Measurements from ENCODE around the gene UBE4B. TPM values are rescaled to one million over a fixed set of nuclear protein-coding genes. Genes with fewer than 3 reads are reported as not detected.

The UBE4B gene
- total RNA-seq, 1 donor, result 73.1 TPM

GRCh38 chr1:10225573-10225972, 192.8 kb downstream of the UBE4B start:
- Histone ChIP-seq H3K4me2 (ENCODE audit: insufficient read depth, low read length) (peak overlapping the region; percentile 50), H3K27me3 (ENCODE audit: insufficient read depth, low read length) (no peaks in the 10 kb centered on the region), H3K9me3 (ENCODE audit: low read depth, low read length) (no peaks in the 10 kb centered on the region), H3K36me3 (ENCODE audit: insufficient read depth, low read length) (no peaks in the 10 kb centered on the region), H4K20me1 (ENCODE audit: insufficient read depth, low read length) (peaks cover 84% of the 10 kb centered on the region), H2AFZ (ENCODE audit: low read length) (no peak overlapping the region), H3K4me1 (ENCODE audit: insufficient read depth, low read length) (peaks cover 22% of the 10 kb centered on the region), H3K27ac (ENCODE audit: low read depth, low read length) (no peak overlapping the region), H3K79me2 (ENCODE audit: insufficient read depth, low read length) (peaks cover 97% of the 10 kb centered on the region), H3K4me3 (ENCODE audit: insufficient read depth, low read length) (no peak overlapping the region)
- no peak for TF ChIP-seq CTCF (IDR thresholded peaks at IDR 0.05; ENCODE audit: extremely low read depth, low read depth, low read length)
- DNase-seq (ENCODE audit: insufficient read length, low spot score, missing footprints), result no peak

GRCh38 chr1:10228528-10228927, 195.8 kb downstream of the UBE4B start:
- peaks cover 93% of the 10 kb centered on the region for H3K79me2 ChIP-seq (ENCODE audit: insufficient read depth, low read length)
- no peaks in the 10 kb centered on the region for H3K9me3 ChIP-seq (ENCODE audit: low read depth, low read length)
- DNase-seq (ENCODE audit: insufficient read length, low spot score, missing footprints), result no peak
- H3K36me3 ChIP-seq (ENCODE audit: insufficient read depth, low read length), result peaks cover 5% of the 10 kb centered on the region
- peaks cover 23% of the 10 kb centered on the region for H3K4me1 ChIP-seq (ENCODE audit: insufficient read depth, low read length)
- H3K27me3 ChIP-seq (ENCODE audit: insufficient read depth, low read length), result no peaks in the 10 kb centered on the region
- TF ChIP-seq CTCF (IDR thresholded peaks at IDR 0.05; ENCODE audit: extremely low read depth, low read depth, low read length), result no peak
- H3K4me3 ChIP-seq (ENCODE audit: insufficient read depth, low read length), result no peak overlapping the region
- no peak overlapping the region for H2AFZ ChIP-seq (ENCODE audit: low read length)
- H4K20me1 ChIP-seq (ENCODE audit: insufficient read depth, low read length), result peaks cover 83% of the 10 kb centered on the region
- H3K4me2 ChIP-seq (ENCODE audit: insufficient read depth, low read length), result no peak overlapping the region
- no peak overlapping the region for H3K27ac ChIP-seq (ENCODE audit: low read depth, low read length)

- DNase-seq (ENCODE audit: insufficient read length, low spot score, missing footprints), result no peak
- H3K4me3 ChIP-seq (ENCODE audit: insufficient read depth, low read length), result no peak overlapping the region
- no peak overlapping the region for H2AFZ ChIP-seq (ENCODE audit: low read length)
- H3K36me3 ChIP-seq (ENCODE audit: insufficient read depth, low read length), result peaks cover 6% of the 10 kb centered on the region
- H3K27me3 ChIP-seq (ENCODE audit: insufficient read depth, low read length), result no peaks in the 10 kb centered on the region
- H4K20me1 ChIP-seq (ENCODE audit: insufficient read depth, low read length), result peaks cover 69% of the 10 kb centered on the region
- H3K4me2 ChIP-seq (ENCODE audit: insufficient read depth, low read length), result no peak overlapping the region
- peaks cover 86% of the 10 kb centered on the region for H3K79me2 ChIP-seq (ENCODE audit: insufficient read depth, low read length)
- H3K27ac ChIP-seq (ENCODE audit: low read depth, low read length), result no peak overlapping the region
- peaks cover 19% of the 10 kb centered on the region for H3K4me1 ChIP-seq (ENCODE audit: insufficient read depth, low read length)
- no peaks in the 10 kb centered on the region for H3K9me3 ChIP-seq (ENCODE audit: low read depth, low read length)
- no peak for TF ChIP-seq CTCF (IDR thresholded peaks at IDR 0.05; ENCODE audit: extremely low read depth, low read depth, low read length)
Measured at GRCh38 chr1:10229903-10230302, 197.1 kb downstream of the UBE4B start.

Small RNA genes lying within 50 kb of the gene (small RNA-seq; reads per million reads assigned to genes)
- gene MIR1273D, result not detected
- gene RNU6-828P, result not detected

Other genes with a start within 250 kb of the UBE4B start
- gene CLSTN1, start 209.0 kb upstream of the UBE4B start, total RNA-seq, result 110 and 140 TPM in 2 replicates
- gene CTNNBIP1, start 122.7 kb upstream of the UBE4B start, total RNA-seq, result 17.7 and 18.5 TPM in 2 replicates
- gene LZIC, start 89.6 kb upstream of the UBE4B start, total RNA-seq, result 34.5 and 37.6 TPM in 2 replicates
- gene NMNAT1, start 89.5 kb upstream of the UBE4B start, total RNA-seq, result 9.7 and 10.5 TPM in 2 replicates
- gene RBP7, start 35.7 kb upstream of the UBE4B start, total RNA-seq, result not detected in 2 replicates
- 35.8 and 38.0 TPM in 2 replicates for gene KIF1B, start 177.6 kb downstream of the UBE4B start, total RNA-seq

Measured in osteoblast (primary cell).